ENCODE results near the gene CHMP5. TPM values are rescaled to one million over a fixed set of nuclear protein-coding genes. Genes with fewer than 3 reads are reported as not detected.

The CHMP5 gene
- total RNA-seq, 1 experiment from 2014 or later, result 53.4 TPM

DNA sequence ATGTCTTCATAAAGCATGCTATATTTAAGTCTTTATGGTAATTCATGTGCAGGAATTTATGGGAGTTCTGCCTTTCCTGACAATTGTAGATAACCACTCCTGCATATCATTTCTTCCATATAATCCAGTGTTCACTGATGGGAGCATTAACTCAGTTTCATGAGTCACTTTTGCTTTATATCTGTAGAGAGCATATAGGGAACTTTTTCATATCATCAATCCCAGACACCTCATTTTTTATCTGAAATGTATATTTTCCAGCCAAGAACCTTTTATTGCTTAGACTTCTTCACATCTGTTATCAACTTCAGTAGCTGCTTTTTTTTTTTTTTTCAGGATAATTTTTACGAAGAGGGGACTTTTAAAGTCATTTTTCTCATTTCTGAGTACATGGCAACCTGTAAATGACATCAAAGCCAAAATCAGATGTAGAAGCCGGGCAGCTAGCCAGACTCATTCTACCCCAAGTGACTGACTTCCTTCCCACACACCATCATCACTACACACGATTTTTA, 66.6 kb downstream of the CHMP5 start:
- Histone ChIP-seq H3K36me3 (ENCODE audit: insufficient read depth, low read length) (peaks cover 63% of the 10 kb centered on the region), H4K20me1 (ENCODE audit: insufficient read depth, low read depth, low read length) (no peaks in the 10 kb centered on the region), H3K9me3 (ENCODE audit: low read length) (no peaks in the 10 kb centered on the region), H2AFZ (ENCODE audit: low read length) (no peak overlapping the region), H3K4me1 (ENCODE audit: low read length) (no peaks in the 10 kb centered on the region), H3K4me2 (ENCODE audit: low read depth, low read length, poor library complexity, severe bottlenecking) (no peak overlapping the region), H3K9ac (ENCODE audit: low read length) (no peak overlapping the region), H3K27me3 (ENCODE audit: low read length) (no peaks in the 10 kb centered on the region), H3K4me3 (ENCODE audit: low read length) (no peak overlapping the region), H3K9me2 (replicated peaks; ENCODE audit: insufficient read depth, low read length) (no peaks in the 10 kb centered on the region), H3K27ac (ENCODE audit: low read length) (no peak overlapping the region), H3K79me2 (ENCODE audit: low read length) (no peaks in the 10 kb centered on the region)
- DNase-seq, result no peak

Other genes starting within 250 kb of the CHMP5 start
- gene DNAJA1, start 239.8 kb upstream of the CHMP5 start, total RNA-seq (2014; rRNA removed; shearing (Covaris generic); ENCODE audit: low replicate concordance), result 65.7 and 80.4 TPM in 2 replicates
- gene SMU1, start 188.4 kb upstream of the CHMP5 start, total RNA-seq (2014; rRNA removed; shearing (Covaris generic); ENCODE audit: low replicate concordance), result 12.2 and 18.4 TPM in 2 replicates
- gene B4GALT1, start 97.7 kb upstream of the CHMP5 start, total RNA-seq (2014; rRNA removed; shearing (Covaris generic); ENCODE audit: low replicate concordance), result 4.0 and 6.9 TPM in 2 replicates
- gene SPINK4, start 24.9 kb upstream of the CHMP5 start, total RNA-seq (2014; rRNA removed; shearing (Covaris generic); ENCODE audit: low replicate concordance), result not detected in 2 replicates
- 55.6 and 111 TPM in 2 replicates for gene BAG1, start 341 bp upstream of the CHMP5 start, total RNA-seq (2014; rRNA removed; shearing (Covaris generic); ENCODE audit: low replicate concordance)
- gene NFX1, start 25.5 kb downstream of the CHMP5 start, total RNA-seq (2014; rRNA removed; shearing (Covaris generic); ENCODE audit: low replicate concordance), result 30.7 and 51.4 TPM in 2 replicates
- gene AQP7, start 137.5 kb downstream of the CHMP5 start, total RNA-seq (2014; rRNA removed; shearing (Covaris generic); ENCODE audit: low replicate concordance), result not detected in 2 replicates
- gene AQP3, start 182.5 kb downstream of the CHMP5 start, total RNA-seq (2014; rRNA removed; shearing (Covaris generic); ENCODE audit: low replicate concordance), result not detected in 2 replicates
- 18.6 and 19.7 TPM in 2 replicates for gene NOL6, start 208.9 kb downstream of the CHMP5 start, total RNA-seq (2014; rRNA removed; shearing (Covaris generic); ENCODE audit: low replicate concordance)

Data from Karpas-422 (cell line).